ENCODE results near the gene PLA2G4A. TPM values are rescaled to one million over a fixed set of nuclear protein-coding genes. Genes with fewer than 3 reads are reported as not detected.
A peak's percentile ranks its signal among the peaks of the same experiment; 100 is the strongest.

The PLA2G4A gene
- total RNA-seq, 1 donor: 12.3 TPM

GRCh38 chr1:186835448-186835847 is 6.7 kb downstream of the PLA2G4A start:
- Histone ChIP-seq H3K79me2 (ENCODE audit: insufficient read depth, low read length) (no peaks in the 10 kb centered on the region), H3K36me3 (ENCODE audit: insufficient read depth, low read length) (no peaks in the 10 kb centered on the region), H3K27ac (ENCODE audit: low read depth, low read length) (no peak overlapping the region), H3K4me3 (ENCODE audit: insufficient read depth, low read length) (no peak overlapping the region), H3K4me1 (ENCODE audit: insufficient read depth, low read length) (no peaks in the 10 kb centered on the region), H3K4me2 (ENCODE audit: insufficient read depth, low read length) (no peak overlapping the region), H4K20me1 (ENCODE audit: insufficient read depth, low read length) (no peaks in the 10 kb centered on the region), H2AFZ (ENCODE audit: low read length) (no peak overlapping the region), H3K27me3 (ENCODE audit: insufficient read depth, low read length) (no peaks in the 10 kb centered on the region), H3K9me3 (ENCODE audit: low read depth, low read length) (no peaks in the 10 kb centered on the region)
- DNase-seq (ENCODE audit: insufficient read length, low spot score, missing footprints): no peak
- no peak for TF ChIP-seq CTCF (IDR thresholded peaks at IDR 0.05; ENCODE audit: extremely low read depth, low read depth, low read length)

- Histone ChIP-seq H3K4me1 (ENCODE audit: insufficient read depth, low read length) (no peaks in the 10 kb centered on the region), H2AFZ (ENCODE audit: low read length) (peak overlapping the region; percentile 45), H3K4me3 (ENCODE audit: insufficient read depth, low read length) (no peak overlapping the region), H3K4me2 (ENCODE audit: insufficient read depth, low read length) (no peak overlapping the region), H3K36me3 (ENCODE audit: insufficient read depth, low read length) (no peaks in the 10 kb centered on the region), H3K9me3 (ENCODE audit: low read depth, low read length) (no peaks in the 10 kb centered on the region), H3K27ac (ENCODE audit: low read depth, low read length) (no peak overlapping the region), H4K20me1 (ENCODE audit: insufficient read depth, low read length) (no peaks in the 10 kb centered on the region), H3K27me3 (ENCODE audit: insufficient read depth, low read length) (no peaks in the 10 kb centered on the region), H3K79me2 (ENCODE audit: insufficient read depth, low read length) (no peaks in the 10 kb centered on the region)
- no peak for TF ChIP-seq CTCF (IDR thresholded peaks at IDR 0.05; ENCODE audit: extremely low read depth, low read depth, low read length)
- no peak for DNase-seq (ENCODE audit: insufficient read length, low spot score, missing footprints)
Observed at GRCh38 chr1:186837806-186838205, 9.1 kb downstream of the PLA2G4A start.

GRCh38 chr1:186838380-186839040 is 9.8 kb downstream of the PLA2G4A start:
- no peak for TF ChIP-seq CTCF (IDR thresholded peaks at IDR 0.05; ENCODE audit: extremely low read depth, low read depth, low read length)
- Histone ChIP-seq H3K4me3 (ENCODE audit: insufficient read depth, low read length) (no peak overlapping the region), H2AFZ (ENCODE audit: low read length) (no peak overlapping the region), H4K20me1 (ENCODE audit: insufficient read depth, low read length) (no peaks in the 10 kb centered on the region), H3K4me2 (ENCODE audit: insufficient read depth, low read length) (no peak overlapping the region), H3K27ac (ENCODE audit: low read depth, low read length) (no peak overlapping the region), H3K9me3 (ENCODE audit: low read depth, low read length) (no peaks in the 10 kb centered on the region), H3K36me3 (ENCODE audit: insufficient read depth, low read length) (no peaks in the 10 kb centered on the region), H3K27me3 (ENCODE audit: insufficient read depth, low read length) (no peaks in the 10 kb centered on the region), H3K79me2 (ENCODE audit: insufficient read depth, low read length) (no peaks in the 10 kb centered on the region), H3K4me1 (ENCODE audit: insufficient read depth, low read length) (no peaks in the 10 kb centered on the region)
- DNase-seq (ENCODE audit: insufficient read length, low spot score, missing footprints): no peak

- H3K36me3 ChIP-seq (ENCODE audit: insufficient read depth, low read length): no peaks in the 10 kb centered on the region
- no peak overlapping the region for H3K4me2 ChIP-seq (ENCODE audit: insufficient read depth, low read length)
- H3K79me2 ChIP-seq (ENCODE audit: insufficient read depth, low read length): no peaks in the 10 kb centered on the region
- H3K9me3 ChIP-seq (ENCODE audit: low read depth, low read length): no peaks in the 10 kb centered on the region
- peak overlapping the region; percentile 52 for H2AFZ ChIP-seq (ENCODE audit: low read length)
- no peak overlapping the region for H3K4me3 ChIP-seq (ENCODE audit: insufficient read depth, low read length)
- no peak for DNase-seq (ENCODE audit: insufficient read length, low spot score, missing footprints)
- no peaks in the 10 kb centered on the region for H3K27me3 ChIP-seq (ENCODE audit: insufficient read depth, low read length)
- H3K4me1 ChIP-seq (ENCODE audit: insufficient read depth, low read length): no peaks in the 10 kb centered on the region
- TF ChIP-seq CTCF (IDR thresholded peaks at IDR 0.05; ENCODE audit: extremely low read depth, low read depth, low read length): no peak
- no peak overlapping the region for H3K27ac ChIP-seq (ENCODE audit: low read depth, low read length)
- no peaks in the 10 kb centered on the region for H4K20me1 ChIP-seq (ENCODE audit: insufficient read depth, low read length)
Observed at GRCh38 chr1:186839041-186839400, 10.3 kb downstream of the PLA2G4A start.

All from osteoblast (primary cell).